GM12878 (cell line): ENCODE data around the gene DUOXA1. TPM values are rescaled to one million over a fixed set of nuclear protein-coding genes. Genes with fewer than 3 reads are reported as not detected.

ENCODE experiments used
- ATAC-seq: fragments of 200-7000 bp; cut with Tn5 transposase; 3 replicates; pipeline ENCODE4 v1.9.1; 2020; ENCODE audit warnings: mild to moderate bottlenecking, moderate library complexity
- BruUV-seq: library from RNA; stranded (reverse); fragments of 400-500 nt; replicated peaks from 2 replicates; lab custom pipeline; 2021; lab: Mats Ljungman, UMichigan
- CTCF ChIA-PET: fragments of 300-600 bp; sonication (Branson Sonifier 250); formaldehyde crosslinking; extraction: SDS; loops from one replicate; lab custom pipeline; 2021; ENCODE audit warnings: inconsistent platforms; lab: Yijun Ruan, JAX
- POLR2A ChIA-PET: fragments of 350-600 bp; formaldehyde crosslinking; extraction: SDS; loops from one replicate; lab custom pipeline; 2021; ENCODE audit warnings: inconsistent platforms; lab: Charles Lee
- RAD21 ChIA-PET: fragments of 300-600 bp; sonication (Branson Sonifier 250); formaldehyde crosslinking; loops from one replicate; lab custom pipeline; 2023; ENCODE audit warnings: antibody characterized with exemption; ENCODE audit not compliant: unreplicated experiment; lab: Charles Lee
- SMC1A ChIA-PET: fragments of 300-600 bp; sonication (Branson Sonifier 250); formaldehyde crosslinking; loops from one replicate; lab custom pipeline; 2023; ENCODE audit not compliant: unreplicated experiment, uncharacterized antibody; lab: Charles Lee
- DNase-seq: peaks from one replicate; pipeline ENCODE4 v3.0.0-alpha.2; 2011; ENCODE audit warnings: low read depth, low spot score
- FAIRE-seq: peaks from 3 replicates; lab custom pipeline; 2011; peaks lifted over from hg19 to GRCh38; lab: Jason Lieb, UNC
- H2AFZ ChIP-seq: 2 replicates; pipeline ENCODE4 v1.6.0; 2011; ENCODE audit warnings: low read depth, low read length, control low read depth; ENCODE audit not compliant: control insufficient read depth
- H3K27ac ChIP-seq: 2 replicates; pipeline ENCODE4 v1.5.1; 2011; ENCODE audit warnings: control low read depth; ENCODE audit not compliant: control insufficient read depth, insufficient read depth
- H3K27me3 ChIP-seq, 2 experiments: replicated peaks in 1 of 2; 2 replicates each; pipeline versions ENCODE4 v1.6.0 to v1.6.1; 2011; ENCODE audit warnings: low read length in 1 of 2; ENCODE audit not compliant: control insufficient read depth in 2 of 2, insufficient read depth in 2 of 2
- H3K36me3 ChIP-seq, 2 experiments: 2 replicates each; pipeline ENCODE4 v1.5.1; 2011; ENCODE audit warnings: low read length in 1 of 2; ENCODE audit not compliant: control insufficient read depth in 2 of 2, insufficient read depth in 2 of 2
- H3K4me1 ChIP-seq: 2 replicates; pipeline ENCODE4 v1.6.1; 2011; ENCODE audit warnings: mild to moderate bottlenecking, low read length, moderate library complexity, mixed read lengths; ENCODE audit not compliant: control insufficient read depth, insufficient read depth
- H3K4me2 ChIP-seq: 2 replicates; pipeline ENCODE4 v1.6.0; 2011; ENCODE audit warnings: control low read depth; ENCODE audit not compliant: control insufficient read depth, insufficient read depth
- H3K4me3 ChIP-seq: fragments of 200-600 bp; sonication (generic); 2 replicates; pipeline ENCODE4 v1.5.1; 2016
- H3K79me2 ChIP-seq: 2 replicates; pipeline ENCODE4 v1.6.0; 2011; ENCODE audit warnings: low read length; ENCODE audit not compliant: control insufficient read depth, insufficient read depth
- H3K9ac ChIP-seq: 2 replicates; pipeline ENCODE4 v1.8.0; 2011; ENCODE audit warnings: low read length, control low read depth, mixed read lengths; ENCODE audit not compliant: control insufficient read depth, insufficient read depth
- H3K9me3 ChIP-seq: replicated peaks from 3 replicates; pipeline ENCODE4 v1.5.1; 2011; ENCODE audit warnings: mild to moderate bottlenecking, low read length; ENCODE audit not compliant: control insufficient read depth, insufficient read depth
- H4K20me1 ChIP-seq: 2 replicates; pipeline ENCODE4 v1.6.0; 2011; ENCODE audit not compliant: control insufficient read depth, insufficient read depth
- BRCA1 ChIP-seq: IDR thresholded peaks from 2 replicates; pipeline ENCODE4 v1.6.1; 2011; ENCODE audit warnings: low read depth, low read length, improper control_type of control experiment
- CTCF ChIP-seq, 3 experiments: IDR thresholded peaks in 2 of 3; conservative IDR thresholded peaks in 1 of 3; 2 replicates each; pipeline ENCODE4 v1.5.1; 2011; ENCODE audit warnings: low read depth in 3 of 3, low read length in 3 of 3, mild to moderate bottlenecking in 3 of 3, control low read depth in 2 of 3, moderate library complexity in 2 of 3, inconsistent platforms in 1 of 3, mixed read lengths in 1 of 3; ENCODE audit not compliant: control insufficient read depth in 2 of 3, insufficient read depth in 1 of 3; ENCODE audit errors: extremely low read depth in 1 of 3
- FOS ChIP-seq: IDR thresholded peaks from 3 replicates; pipeline ENCODE4 v1.6.1; 2011; ENCODE audit warnings: borderline replicate concordance; ENCODE audit not compliant: insufficient read length; ENCODE audit errors: extremely low read depth
- GABPA ChIP-seq: IDR thresholded peaks from 2 replicates; pipeline ENCODE4 v1.6.1; 2014; ENCODE audit warnings: antibody characterized with exemption, low read depth, mild to moderate bottlenecking, inconsistent platforms
- KAT2A ChIP-seq: conservative IDR thresholded peaks from 2 replicates; pipeline ENCODE4 v1.6.1; 2011; ENCODE audit warnings: low read depth, low read length; ENCODE audit not compliant: control insufficient read depth
- POLR2AphosphoS2 ChIP-seq: IDR thresholded peaks from 2 replicates; pipeline ENCODE4 v1.6.1; 2011; ENCODE audit warnings: low read depth, mild to moderate bottlenecking, low read length, improper control_type of control experiment, moderate library complexity
- WGBS: methylation state at CpG from one replicate; pipeline ENCODE4 v1.1.6; 2016; ENCODE audit warnings: low lambda C conversion rate; ENCODE audit not compliant: insufficient replicate concordance, insufficient coverage; ENCODE audit errors: missing lambda C conversion rate; 5-methylcytosine and 5-hydroxymethylcytosine counted together
- in situ Hi-C: fragments of 300-500 bp; cut with MboI; formaldehyde crosslinking; loops from 9 replicates; pipeline ENCODE4 v1.14.3; 2018; ENCODE audit warnings: mixed read lengths
- intact Hi-C: fragments of 100-400 bp; cut with micrococcal nuclease; formaldehyde crosslinking; loops from one replicate; pipeline ENCODE4 v1.14.2; 2022; ENCODE audit not compliant: unreplicated experiment
- polyA plus RNA-seq, 11 experiments: library from polyadenylated mRNA; depleted of rRNA in 4 of 11; unstranded in 6 of 11; stranded (reverse) in 5 of 11; fragments of >200 nt; fragmentation: Nextera tagmentation in 4 of 11; fragmentation: Illumina TruSeq in 1 of 11; extraction: Ambion mirVana in 4 of 11; extraction: Trizol in 1 of 11; gene quantifications; 1 replicate in 1 of 11; 2 replicates in 10 of 11; pipeline versions ENCODE4 v1.2.1 to v1.2.3, GENCODE V29; 2011 to 2016; ENCODE audit warnings: inconsistent platforms in 2 of 11, missing spikeins in 2 of 11, low read depth in 1 of 11
- total RNA-seq, 4 experiments: library from RNA; depleted of rRNA in 3 of 4; stranded (reverse); fragments of >200 nt in 3 of 4; fragmentation: Illumina TruSeq in 1 of 4; extraction: Trizol in 1 of 4; gene quantifications; 2 replicates each; pipeline versions ENCODE4 v1.2.1 to v1.2.3, GENCODE V29; 2013 to 2021

DUOXA1 gene
- total and polyA plus RNA-seq, 10 of the 15 experiments (the other 5 are each of a cell fraction or from before 2014, with no cell fraction given): 0.08 TPM; not detected in 9

- no peak overlapping the region for H2AFZ ChIP-seq
- WGBS: 55% methylated on average over 23 of the region's 23 CpGs
- H3K27ac ChIP-seq: no peak overlapping the region
- intact Hi-C loops: no loop called here
- no peaks in the 10 kb centered on the region; the same call in 1 of the 2 replicates for H4K20me1 ChIP-seq
- H3K27me3 ChIP-seq: no peaks in the 10 kb centered on the region; a peak in 2 of 4 replicates
- no peak for TF ChIP-seq BRCA1
- RAD21 ChIA-PET: no interaction called here
- POLR2A ChIA-PET: no interaction called here
- DNase-seq (no peak), FAIRE-seq (no peak), ATAC-seq (no peak)
- no peaks in the 10 kb centered on the region for H3K79me2 ChIP-seq
- H3K4me1 ChIP-seq: no peaks in the 10 kb centered on the region
- in situ Hi-C loops: no loop called here
- no peak overlapping the region for H3K4me2 ChIP-seq
- no peak overlapping the region for H3K9ac ChIP-seq
- no peaks in the 10 kb centered on the region for H3K9me3 ChIP-seq
- no TSS peak for BruUV-seq
- no peak overlapping the region for H3K4me3 ChIP-seq
- SMC1A ChIA-PET: no interaction called here
- CTCF ChIA-PET: no interaction called here
- H3K36me3 ChIP-seq: no peaks in the 10 kb centered on the region
Observed at GRCh38 chr15:45099549-45100165, 30.0 kb downstream of the DUOXA1 start.

- DNase-seq: no peak
- no peak for ATAC-seq
- H3K4me3 ChIP-seq: no peak overlapping the region
- no peak for FAIRE-seq
- no TSS peak for BruUV-seq
- H3K36me3 ChIP-seq: no peaks in the 10 kb centered on the region
- ChIA-PET RAD21 (no interaction called here), POLR2A (interaction anchor here (0.6 kb wide), 1 partner anchor 217 kb away, joined by 3 read pairs; no protein-coding TSS in a partner anchor), SMC1A (no interaction called here), CTCF (interaction anchor here (1.0 to 1.1 kb wide), 2 partner anchors 24 to 64 kb away, joined by 3 to 4 read pairs; no protein-coding TSS in a partner anchor)
- H4K20me1 ChIP-seq: no peaks in the 10 kb centered on the region
- H3K27me3 ChIP-seq: no peaks in the 10 kb centered on the region; a peak in 2 of 4 replicates
- no peak overlapping the region for H3K9ac ChIP-seq
- in situ Hi-C loops (no loop called here), intact Hi-C loops (no loop called here)
- no peak overlapping the region for H3K4me2 ChIP-seq
- H3K4me1 ChIP-seq: no peaks in the 10 kb centered on the region
- 95% methylated on average over 7 of the region's 7 CpGs for WGBS
- H3K79me2 ChIP-seq: no peaks in the 10 kb centered on the region
- no peak overlapping the region for H2AFZ ChIP-seq
- no peaks in the 10 kb centered on the region for H3K9me3 ChIP-seq
- TF ChIP-seq CTCF (IDR thresholded peaks at IDR 0.05 in 2 of 3, conservative IDR thresholded peaks at IDR 0.05 in 1 of 3; ENCODE audit: control insufficient read depth in 2 of 3, extremely low read depth in 1 of 3, insufficient read depth in 1 of 3, low read depth in 3 of 3, low read length in 3 of 3): no peak
- no peak for TF ChIP-seq POLR2AphosphoS2
- no peak for TF ChIP-seq FOS
- TF ChIP-seq KAT2A: no peak
- TF ChIP-seq GABPA: no peak
- no peak for TF ChIP-seq BRCA1
- no peak overlapping the region for H3K27ac ChIP-seq
Observed at GRCh38 chr15:45097466-45097865, 32.2 kb downstream of the DUOXA1 start.
